HFFc6 (cell line): ENCODE results near the gene PTPRM. TPM values are rescaled to one million over a fixed set of nuclear protein-coding genes. Genes with fewer than 3 reads are reported as not detected.

Experiments used
- DNase-seq: peaks from one replicate; pipeline ENCODE4 v3.0.0-alpha.2; 2018
- H3K27ac Mint-ChIP-seq: 2 replicates; pipeline ENCODE4 v1.8.0; 2020; ENCODE audit warnings: mild to moderate bottlenecking, mixed read lengths
- H3K27me3 Mint-ChIP-seq: 2 replicates; pipeline ENCODE4 v1.8.0; 2021; ENCODE audit warnings: mild to moderate bottlenecking, moderate library complexity, mixed read lengths; ENCODE audit not compliant: insufficient read depth
- H3K36me3 Mint-ChIP-seq: 2 replicates; pipeline ENCODE4 v1.8.0; 2021; ENCODE audit warnings: low read depth, mixed read lengths
- H3K4me1 Mint-ChIP-seq: 2 replicates; pipeline ENCODE4 v1.8.0; 2020; ENCODE audit warnings: low read depth, mixed read lengths
- H3K4me3 Mint-ChIP-seq: 2 replicates; pipeline ENCODE4 v1.8.0; 2020; ENCODE audit warnings: mild to moderate bottlenecking, moderate library complexity, mixed read lengths
- H3K9me3 Mint-ChIP-seq: 2 replicates; pipeline ENCODE4 v1.8.0; 2020; ENCODE audit warnings: mild to moderate bottlenecking, mixed read lengths
- CTCF ChIP-seq: fragments of 200-600 bp; sonication (generic); IDR thresholded peaks from 2 replicates; pipeline ENCODE4 v1.5.0; 2021; ENCODE audit warnings: antibody characterized with exemption, mild to moderate bottlenecking
- total RNA-seq, 6 experiments: library from RNA; stranded (reverse); fragmentation: NEBNext Ultra II Directional; extraction: Animal tissue kit (Norgen Biotek cat#: 25700); gene quantifications; 2 replicates in 1 of 6; 3 replicates in 5 of 6; pipeline ENCODE4 v1.2.3, GENCODE V29; 2021

The PTPRM gene
- total RNA-seq, 6 experiments from 2014 or later = 39.4 to 49.8 (median 43.8) TPM

GRCh38 chr18:7668392-7668791, 101.3 kb downstream of the PTPRM start:
- Mint-ChIP-seq H3K4me3 (no peak overlapping the region), H3K27ac (no peak overlapping the region; the same call in 1 of the 2 replicates), H3K27me3 (no peaks in the 10 kb centered on the region; the same call in 1 of the 2 replicates), H3K36me3 (no peaks in the 10 kb centered on the region), H3K4me1 (peaks cover 11% of the 10 kb centered on the region), H3K9me3 (no peaks in the 10 kb centered on the region)
- no peak for TF ChIP-seq CTCF
- no peak for DNase-seq

GRCh38 chr18:7669361-7669760, 102.2 kb downstream of the PTPRM start:
- Mint-ChIP-seq H3K4me1 (peaks cover 11% of the 10 kb centered on the region), H3K4me3 (no peak overlapping the region), H3K9me3 (no peaks in the 10 kb centered on the region), H3K36me3 (no peaks in the 10 kb centered on the region), H3K27ac (no peak overlapping the region), H3K27me3 (no peaks in the 10 kb centered on the region; the same call in 1 of the 2 replicates)
- TF ChIP-seq CTCF = no peak
- DNase-seq = no peak

GRCh38 chr18:7671105-7671504, 104.0 kb downstream of the PTPRM start:
- Mint-ChIP-seq H3K4me3 (no peak overlapping the region), H3K36me3 (no peaks in the 10 kb centered on the region), H3K27ac (no peak overlapping the region), H3K9me3 (no peaks in the 10 kb centered on the region), H3K27me3 (no peaks in the 10 kb centered on the region; the same call in 1 of the 2 replicates), H3K4me1 (peaks cover 11% of the 10 kb centered on the region)
- TF ChIP-seq CTCF = no peak
- DNase-seq = no peak

- no peaks in the 10 kb centered on the region for H3K27me3 Mint-ChIP-seq
- TF ChIP-seq CTCF = no peak
- no peaks in the 10 kb centered on the region for H3K36me3 Mint-ChIP-seq
- no peak for DNase-seq
- H3K9me3 Mint-ChIP-seq = no peaks in the 10 kb centered on the region
- no peak overlapping the region for H3K27ac Mint-ChIP-seq
- H3K4me1 Mint-ChIP-seq = peaks cover 7% of the 10 kb centered on the region
- no peak overlapping the region for H3K4me3 Mint-ChIP-seq
Measured at GRCh38 chr18:7676253-7676873, 109.2 kb downstream of the PTPRM start.

GRCh38 chr18:7677001-7677400, 109.9 kb downstream of the PTPRM start:
- Mint-ChIP-seq H3K4me3 (no peak overlapping the region), H3K9me3 (no peaks in the 10 kb centered on the region), H3K36me3 (no peaks in the 10 kb centered on the region), H3K27me3 (no peaks in the 10 kb centered on the region), H3K27ac (no peak overlapping the region), H3K4me1 (peaks cover 7% of the 10 kb centered on the region)
- no peak for TF ChIP-seq CTCF
- DNase-seq = no peak
